Common myeloid progenitor, CD34-positive (primary cell): ENCODE data around the gene RIN3. TPM values are rescaled to one million over a fixed set of nuclear protein-coding genes. Genes with fewer than 3 reads are reported as not detected.

Experiments
- CTCF ChIA-PET: fragments of 350-600 bp; sonication (Branson Sonifier 250); formaldehyde crosslinking; loops from one replicate; lab custom pipeline; 2021; ENCODE audit warnings: antibody characterized with exemption; lab: Charles Lee
- POLR2A ChIA-PET: fragments of 350-600 bp; sonication (Branson Sonifier 250); formaldehyde crosslinking; loops from one replicate; lab custom pipeline; 2021; ENCODE audit warnings: antibody characterized with exemption; lab: Charles Lee
- DNase-seq, 3 donors: peaks; one replicate each; pipeline versions ENCODE4 v3.0.0 to v3.0.0-alpha.2; 2013
- H3K27ac ChIP-seq, 2 experiments: 1 replicate in 1 of 2; 2 replicates in 1 of 2; pipeline ENCODE4 v1.7.0; 2013; ENCODE audit warnings: inconsistent platforms in 2 of 2, low read length in 2 of 2, mild to moderate bottlenecking in 2 of 2, low read depth in 1 of 2, moderate library complexity in 1 of 2; ENCODE audit not compliant: severe bottlenecking in 2 of 2, insufficient read depth in 1 of 2, poor library complexity in 1 of 2
- H3K27me3 ChIP-seq, 5 experiments: replicated peaks in 2 of 5; 1 replicate in 3 of 5; 2 replicates in 2 of 5; pipeline versions ENCODE4 v1.6.1 to v1.7.0; 2013; ENCODE audit warnings: low read length in 4 of 5, mild to moderate bottlenecking in 2 of 5, moderate library complexity in 2 of 5, inconsistent platforms in 1 of 5; ENCODE audit not compliant: insufficient read depth in 5 of 5, control insufficient read depth in 4 of 5
- H3K36me3 ChIP-seq, 4 experiments: 1 replicate in 2 of 4; 2 replicates in 2 of 4; pipeline versions ENCODE4 v1.6.1 to v1.7.0; 2013; ENCODE audit warnings: low read length in 3 of 4, control low read depth in 1 of 4, mild to moderate bottlenecking in 1 of 4; ENCODE audit not compliant: control insufficient read depth in 4 of 4, insufficient read depth in 4 of 4
- H3K4me1 ChIP-seq, 4 experiments: 1 replicate in 3 of 4; 2 replicates in 1 of 4; pipeline versions ENCODE4 v1.6.1 to v1.7.1; 2013; ENCODE audit warnings: low read length in 3 of 4, mild to moderate bottlenecking in 3 of 4, control low read depth in 1 of 4, inconsistent platforms in 1 of 4, moderate library complexity in 1 of 4; ENCODE audit not compliant: control insufficient read depth in 4 of 4, insufficient read depth in 4 of 4; ENCODE audit errors: control extremely low read depth in 1 of 4
- H3K4me3 ChIP-seq, 7 experiments: 1 replicate in 4 of 7; 2 replicates in 3 of 7; pipeline versions ENCODE4 v1.5.1 to v1.7.0; 2013; ENCODE audit warnings: mild to moderate bottlenecking in 7 of 7, low read length in 6 of 7, moderate library complexity in 6 of 7, inconsistent platforms in 2 of 7, low read depth in 2 of 7, control low read depth in 1 of 7; ENCODE audit not compliant: insufficient read depth in 4 of 7, control insufficient read depth in 1 of 7; ENCODE audit errors: extremely low read depth in 1 of 7
- H3K9me3 ChIP-seq, 5 experiments: 1 replicate in 4 of 5; 2 replicates in 1 of 5; pipeline versions ENCODE4 v1.6.1 to v1.7.1; 2013; ENCODE audit warnings: low read length in 4 of 5, mild to moderate bottlenecking in 2 of 5, inconsistent platforms in 1 of 5, low read depth in 1 of 5, moderate library complexity in 1 of 5; ENCODE audit not compliant: control insufficient read depth in 4 of 5, insufficient read depth in 2 of 5; ENCODE audit errors: control extremely low read depth in 1 of 5
- WGBS: methylation state at CpG from one replicate; pipeline ENCODE4 v1.1.5; 2013; ENCODE audit not compliant: insufficient coverage; 5-methylcytosine and 5-hydroxymethylcytosine counted together
- polyA plus RNA-seq: library from polyadenylated mRNA; unstranded; fragments of 120-200 nt; gene quantifications from one replicate; pipeline ENCODE4 v1.2.1, GENCODE V29; 2013

The RIN3 gene, protein sequence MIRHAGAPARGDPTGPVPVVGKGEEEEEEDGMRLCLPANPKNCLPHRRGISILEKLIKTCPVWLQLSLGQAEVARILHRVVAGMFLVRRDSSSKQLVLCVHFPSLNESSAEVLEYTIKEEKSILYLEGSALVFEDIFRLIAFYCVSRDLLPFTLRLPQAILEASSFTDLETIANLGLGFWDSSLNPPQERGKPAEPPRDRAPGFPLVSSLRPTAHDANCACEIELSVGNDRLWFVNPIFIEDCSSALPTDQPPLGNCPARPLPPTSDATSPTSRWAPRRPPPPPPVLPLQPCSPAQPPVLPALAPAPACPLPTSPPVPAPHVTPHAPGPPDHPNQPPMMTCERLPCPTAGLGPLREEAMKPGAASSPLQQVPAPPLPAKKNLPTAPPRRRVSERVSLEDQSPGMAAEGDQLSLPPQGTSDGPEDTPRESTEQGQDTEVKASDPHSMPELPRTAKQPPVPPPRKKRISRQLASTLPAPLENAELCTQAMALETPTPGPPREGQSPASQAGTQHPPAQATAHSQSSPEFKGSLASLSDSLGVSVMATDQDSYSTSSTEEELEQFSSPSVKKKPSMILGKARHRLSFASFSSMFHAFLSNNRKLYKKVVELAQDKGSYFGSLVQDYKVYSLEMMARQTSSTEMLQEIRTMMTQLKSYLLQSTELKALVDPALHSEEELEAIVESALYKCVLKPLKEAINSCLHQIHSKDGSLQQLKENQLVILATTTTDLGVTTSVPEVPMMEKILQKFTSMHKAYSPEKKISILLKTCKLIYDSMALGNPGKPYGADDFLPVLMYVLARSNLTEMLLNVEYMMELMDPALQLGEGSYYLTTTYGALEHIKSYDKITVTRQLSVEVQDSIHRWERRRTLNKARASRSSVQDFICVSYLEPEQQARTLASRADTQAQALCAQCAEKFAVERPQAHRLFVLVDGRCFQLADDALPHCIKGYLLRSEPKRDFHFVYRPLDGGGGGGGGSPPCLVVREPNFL
- polyA plus RNA-seq: 58.7 TPM

DNA sequence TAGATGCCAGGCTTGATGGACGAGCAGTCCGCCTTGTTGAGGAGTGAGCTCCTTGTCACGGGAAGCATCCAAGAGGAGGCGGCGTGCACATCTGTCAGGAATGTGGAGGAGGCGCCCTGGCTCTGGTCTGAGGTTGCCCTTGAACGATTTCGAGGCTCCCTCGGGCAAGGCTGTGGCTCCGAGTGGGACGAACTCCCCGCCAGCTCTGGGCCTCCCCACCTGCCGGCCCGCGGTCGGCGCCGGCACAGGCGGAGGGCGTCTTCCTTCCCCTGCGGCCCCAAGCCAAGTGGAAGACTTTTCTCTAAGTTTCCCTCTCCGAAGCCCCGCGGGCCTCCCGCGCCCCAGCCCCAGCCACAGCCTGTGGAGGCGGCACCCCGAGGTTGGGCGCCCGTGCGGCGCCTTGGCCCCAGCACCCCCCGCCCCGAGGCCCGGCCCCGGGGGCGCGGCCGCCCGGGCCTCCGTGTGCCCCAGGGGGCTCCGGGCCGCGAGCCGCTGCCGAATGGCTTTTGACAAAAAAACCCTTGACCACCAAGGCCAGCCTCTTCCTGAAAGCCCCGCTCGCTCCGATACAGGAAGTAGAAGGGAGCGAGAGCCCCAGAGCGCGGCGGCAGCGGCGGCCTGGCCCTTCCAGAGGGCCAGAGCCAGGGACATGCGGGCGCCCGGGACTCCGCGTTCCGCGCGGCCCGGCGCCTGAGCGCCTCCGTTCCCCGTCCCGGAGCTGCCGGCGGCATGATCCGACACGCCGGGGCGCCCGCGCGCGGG lies at the start of gene RIN3:
Gene RIN3 (plus strand): TSS at position 578 of the 762 bp plus-strand sequence. CDS start 152 bp downstream, at position 730.
- WGBS: 2% methylated on average over 76 of the region's 79 CpGs
- ChIA-PET POLR2A (interaction anchor here (0.8 kb wide), 1 partner anchor 23 kb away, joined by 3 read pairs; no protein-coding TSS in a partner anchor), CTCF (interaction anchor here (1.0 to 1.2 kb wide), 2 partner anchors 22 to 71 kb away, joined by 3 read pairs; no protein-coding TSS in a partner anchor)
- Histone ChIP-seq H3K27ac (peak within 1 kb of the TSS in 1 of 2 experiments; percentile 58), H3K9me3 (no peaks in the 10 kb centered on the region), H3K27me3 (peaks cover 0 to 5% (median 0%) of the 10 kb centered on the region in 5 experiments), H3K4me3 (peak within 1 kb of the TSS; percentile 47 to 88 (median 77)), H3K4me1 (peaks cover 6 to 53% (median 43%) of the 10 kb centered on the region in 4 experiments), H3K36me3 (no peaks in the 10 kb centered on the region)
- peak in 2 of 3 donors; percentile 61 to 74 for DNase-seq

DNA sequence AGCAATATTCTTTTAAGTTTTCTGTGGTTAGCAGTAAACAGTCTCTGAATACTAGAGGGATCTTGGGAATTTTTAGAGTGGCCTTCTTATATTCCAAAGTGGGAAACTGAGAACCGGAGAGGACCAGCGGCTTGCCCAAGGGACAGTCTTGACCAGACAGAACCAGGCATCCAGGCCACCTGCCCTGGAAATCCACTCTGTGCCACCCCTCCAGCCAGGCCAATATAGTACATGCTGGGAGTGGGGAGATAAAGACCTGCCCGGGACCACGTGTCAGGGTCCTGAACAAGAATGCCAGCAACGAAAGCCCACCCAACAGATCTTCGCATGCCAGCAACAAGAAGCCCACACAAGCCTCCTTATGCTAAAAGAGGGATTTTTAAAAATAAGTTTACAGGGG lies 49.4 kb upstream of the RIN3 start:
- H3K4me1 ChIP-seq: peaks cover 10 to 33% (median 24%) of the 10 kb centered on the region in 4 experiments
- POLR2A ChIA-PET: no interaction called here

GRCh38 chr14:92464716-92465115 lies 48.9 kb upstream of the RIN3 start:
- Histone ChIP-seq H3K4me1 (peaks cover 10 to 27% (median 19%) of the 10 kb centered on the region in 4 experiments), H3K36me3 (no peaks in the 10 kb centered on the region), H3K4me3 (no peak overlapping the region), H3K9me3 (peaks cover 0 to 14% (median 10%) of the 10 kb centered on the region in 5 experiments), H3K27me3 (no peaks in the 10 kb centered on the region), H3K27ac (no peak overlapping the region)
- WGBS: 100% methylated on average over 9 of the region's 9 CpGs
- ChIA-PET CTCF (no interaction called here), POLR2A (no interaction called here)
- DNase-seq: no peak

More for the DNA sequence above, 49.4 kb upstream of the RIN3 start:
- Histone ChIP-seq H3K27me3 (no peaks in the 10 kb centered on the region), H3K27ac (no peak overlapping the region), H3K4me3 (no peak overlapping the region), H3K36me3 (no peaks in the 10 kb centered on the region), H3K9me3 (peaks cover 0 to 14% (median 10%) of the 10 kb centered on the region in 5 experiments)
- CTCF ChIA-PET: no interaction called here
- WGBS: 100% methylated on average over 2 of the region's 6 CpGs
- DNase-seq: no peak

DNA sequence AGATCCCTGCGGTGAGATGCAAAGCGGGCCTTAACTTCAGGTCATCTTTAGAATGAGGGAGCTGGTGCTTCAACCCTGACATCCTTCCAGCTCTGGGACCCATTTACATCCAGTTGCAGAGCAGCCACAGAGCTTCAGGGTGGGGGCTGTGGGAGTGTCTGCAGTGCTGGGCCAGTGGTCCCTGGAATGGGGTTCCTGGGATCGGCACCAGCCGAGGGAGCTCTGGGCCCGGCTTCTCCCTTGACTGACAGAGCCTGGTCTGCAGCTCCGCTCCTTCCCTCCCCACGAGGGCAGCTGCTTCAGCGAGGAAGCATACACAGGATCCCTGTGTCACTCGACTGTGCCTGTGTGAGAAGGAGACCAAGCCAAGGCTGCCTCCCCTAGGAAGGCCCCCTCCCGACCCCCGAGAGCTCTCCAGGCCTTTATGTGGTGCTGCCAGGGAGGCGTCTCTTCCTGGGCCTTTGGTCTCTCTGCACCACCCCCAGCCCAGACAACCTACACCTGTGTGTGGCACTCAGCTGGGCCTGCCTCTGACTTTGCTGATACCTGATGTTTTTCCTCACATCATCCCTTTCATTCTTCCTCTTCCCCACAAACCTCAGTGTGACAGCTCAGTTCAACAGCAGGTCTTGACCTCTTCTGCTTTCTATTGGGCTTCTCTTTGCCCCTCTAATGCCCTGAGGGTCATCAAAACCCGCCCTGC lies 48.1 kb upstream of the RIN3 start:
- no peak for DNase-seq
- peaks cover 7 to 19% (median 15%) of the 10 kb centered on the region in 4 experiments for H3K4me1 ChIP-seq
- POLR2A ChIA-PET: interaction anchor here (0.6 kb wide), 1 partner anchor 9 kb away, joined by 4 read pairs; no protein-coding TSS in a partner anchor
- no peaks in the 10 kb centered on the region for H3K36me3 ChIP-seq
- WGBS: 87% methylated on average over 11 of the region's 13 CpGs
- peaks cover 0 to 17% (median 10%) of the 10 kb centered on the region in 5 experiments for H3K9me3 ChIP-seq
- CTCF ChIA-PET: interaction anchor here (1.4 to 1.5 kb wide), 2 partner anchors 17 to 149 kb away, joined by 3 to 6 read pairs; no protein-coding TSS in a partner anchor
- H3K4me3 ChIP-seq: no peak overlapping the region
- H3K27me3 ChIP-seq: no peaks in the 10 kb centered on the region
- H3K27ac ChIP-seq: no peak overlapping the region

- peaks cover 7 to 14% (median 9%) of the 10 kb centered on the region in 4 experiments for H3K4me1 ChIP-seq
- WGBS: 100% methylated on average over 1 of the region's 3 CpGs
- no peaks in the 10 kb centered on the region for H3K27me3 ChIP-seq
- H3K4me3 ChIP-seq: no peak overlapping the region
- ChIA-PET CTCF (interaction anchor here (1.4 to 1.5 kb wide), 2 partner anchors 17 to 148 kb away, joined by 3 to 6 read pairs; no protein-coding TSS in a partner anchor), POLR2A (interaction anchor here (0.6 kb wide), 1 partner anchor 8 kb away, joined by 4 read pairs; no protein-coding TSS in a partner anchor)
- H3K9me3 ChIP-seq: peaks cover 0 to 17% (median 10%) of the 10 kb centered on the region in 5 experiments
- no peak overlapping the region for H3K27ac ChIP-seq
- H3K36me3 ChIP-seq: no peaks in the 10 kb centered on the region
- no peak for DNase-seq
These were observed 47.5 kb upstream of the RIN3 start for GRCh38 chr14:92466059-92466458.

- peaks cover 0 to 17% (median 10%) of the 10 kb centered on the region in 5 experiments for H3K9me3 ChIP-seq
- no peaks in the 10 kb centered on the region for H3K36me3 ChIP-seq
- H3K27ac ChIP-seq: no peak overlapping the region
- no CpG with 5 or more reads among the region's 2 CpGs for WGBS
- ChIA-PET CTCF (no interaction called here), POLR2A (no interaction called here)
- H3K27me3 ChIP-seq: no peaks in the 10 kb centered on the region
- no peak overlapping the region for H3K4me3 ChIP-seq
- DNase-seq: no peak
- H3K4me1 ChIP-seq: peaks cover 6 to 15% (median 9%) of the 10 kb centered on the region in 4 experiments
These were observed 44.1 kb upstream of the RIN3 start for GRCh38 chr14:92469515-92469914.
